OCI-M2 (cell line): ENCODE data around the gene PLTP.

Experiments used
- DNase-seq: peaks from one replicate; lab custom pipeline; 2025; ENCODE audit not compliant: unreplicated experiment; lab: John Stamatoyannopoulos, UW

The PLTP gene

DNA sequence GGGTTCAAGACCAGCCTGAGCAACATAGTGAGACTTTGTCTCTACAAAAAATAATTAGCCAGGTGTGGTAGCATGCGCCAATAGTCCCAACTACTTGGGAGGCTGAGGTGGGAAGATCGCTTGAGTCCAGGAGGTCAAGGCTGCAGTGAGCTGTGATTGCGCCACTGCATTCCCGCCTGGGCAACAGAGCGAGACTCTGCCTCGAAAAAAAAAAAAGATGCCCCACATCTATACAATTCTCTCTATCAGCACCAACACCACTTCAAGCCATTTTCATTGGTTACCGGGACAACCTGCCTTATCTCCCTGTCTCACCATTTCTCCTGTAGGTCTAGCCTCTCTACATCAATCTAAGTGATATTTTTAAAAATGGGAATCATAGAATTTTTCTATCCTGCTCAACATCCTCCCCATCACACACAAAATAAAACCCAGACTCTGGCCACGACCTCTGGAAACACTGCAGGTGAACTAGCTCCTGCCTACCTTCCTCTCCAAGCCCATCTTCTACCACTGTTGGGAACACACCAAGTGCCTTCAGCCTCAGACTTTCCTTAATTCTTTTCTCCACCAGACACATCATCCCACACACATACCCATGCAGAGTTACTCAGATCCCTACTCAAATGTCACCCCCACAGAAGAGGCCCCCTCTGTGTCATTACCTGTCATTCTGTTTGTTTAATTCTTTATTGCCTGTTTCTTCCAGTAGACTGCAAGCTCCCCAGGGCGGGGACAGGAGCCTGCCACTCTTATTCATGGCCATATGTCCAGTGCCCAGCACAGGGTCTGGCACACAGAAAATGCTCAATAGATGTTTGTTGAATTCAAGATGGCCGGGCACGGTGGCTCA, 9.6 kb upstream of the PLTP start:
- DNase-seq: no peak

DNA sequence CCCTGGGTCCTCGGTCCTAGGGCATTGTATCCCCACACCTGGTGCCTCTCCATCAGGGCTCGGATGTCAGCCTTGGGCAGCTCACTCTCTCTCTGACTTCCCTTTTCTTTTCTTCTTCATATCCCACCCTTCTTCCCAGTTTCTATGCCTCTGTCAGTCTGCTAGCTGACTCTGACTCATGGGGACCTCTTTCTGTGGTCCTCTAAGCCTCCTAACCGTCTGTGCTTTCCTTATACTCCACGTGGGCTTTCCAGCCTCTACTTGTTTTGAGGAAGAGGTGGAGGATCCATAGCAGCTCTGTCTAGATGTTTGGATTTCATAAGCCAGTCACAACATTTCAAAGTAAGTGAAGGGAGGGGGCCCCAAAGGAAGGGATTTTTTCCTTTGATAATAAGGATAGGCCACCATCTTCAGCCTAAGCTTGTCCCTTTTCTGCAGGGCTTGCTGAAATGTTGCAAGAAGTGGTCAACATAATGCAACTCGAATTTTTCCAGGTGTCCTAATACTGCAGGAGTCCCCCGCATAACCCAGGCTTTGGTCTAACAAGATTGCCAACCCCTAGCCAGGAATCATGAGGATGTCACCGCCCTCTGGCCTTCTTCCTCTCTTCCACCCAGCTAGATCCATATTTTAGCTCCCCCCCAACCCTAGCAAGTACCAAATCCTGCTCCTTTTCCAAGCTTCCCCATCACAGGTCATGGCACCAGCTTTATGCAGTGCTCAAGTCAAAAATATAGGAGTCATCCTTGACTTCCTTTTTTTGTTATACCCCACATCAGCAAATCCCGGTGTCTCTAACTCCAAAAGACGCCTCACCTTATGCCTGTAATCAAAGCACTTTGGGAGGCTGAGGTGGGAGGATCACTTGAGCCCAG, 8.7 kb upstream of the PLTP start:
- DNase-seq: no peak

DNA sequence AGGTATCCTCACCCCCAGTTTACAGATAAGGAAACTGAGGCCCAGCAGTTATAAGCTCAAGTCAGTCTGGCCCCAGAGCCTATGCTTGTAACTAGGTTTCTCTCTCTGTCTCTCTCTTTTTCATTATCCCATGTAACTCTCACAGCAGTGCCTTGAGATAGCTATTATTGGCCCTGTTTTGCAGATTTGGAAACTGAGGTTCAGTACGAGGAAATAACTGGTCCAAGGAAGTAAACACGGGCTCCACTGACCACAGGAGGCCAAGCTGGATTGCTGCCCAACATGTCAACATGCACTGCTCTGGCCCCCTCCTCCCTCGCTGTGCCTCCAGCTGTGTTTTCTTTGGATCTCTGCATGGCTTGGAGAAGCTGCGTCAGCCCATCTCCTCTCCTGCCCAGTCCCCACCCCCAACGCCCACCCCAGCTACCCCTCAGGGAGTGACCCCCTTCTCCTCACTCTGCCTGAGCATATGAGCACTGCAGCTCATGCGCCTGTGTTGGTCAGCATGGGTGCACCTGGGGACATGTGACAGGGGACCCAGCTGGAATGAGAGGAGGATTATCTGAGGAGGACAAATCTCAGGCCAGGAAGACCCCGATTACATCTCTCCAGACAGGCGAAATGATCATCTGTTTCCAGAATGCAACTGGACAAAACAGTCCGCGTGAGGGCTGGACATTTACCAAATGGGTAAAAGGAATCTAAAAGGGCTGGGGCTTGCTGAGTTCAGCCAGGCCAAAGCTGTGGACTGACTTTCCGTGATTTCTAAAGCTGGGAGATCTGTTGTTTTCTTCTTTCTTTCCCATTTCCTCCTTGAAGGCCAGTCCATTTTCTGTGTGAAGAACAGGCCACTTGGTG, 7.8 kb upstream of the PLTP start:
- DNase-seq: no peak

DNA sequence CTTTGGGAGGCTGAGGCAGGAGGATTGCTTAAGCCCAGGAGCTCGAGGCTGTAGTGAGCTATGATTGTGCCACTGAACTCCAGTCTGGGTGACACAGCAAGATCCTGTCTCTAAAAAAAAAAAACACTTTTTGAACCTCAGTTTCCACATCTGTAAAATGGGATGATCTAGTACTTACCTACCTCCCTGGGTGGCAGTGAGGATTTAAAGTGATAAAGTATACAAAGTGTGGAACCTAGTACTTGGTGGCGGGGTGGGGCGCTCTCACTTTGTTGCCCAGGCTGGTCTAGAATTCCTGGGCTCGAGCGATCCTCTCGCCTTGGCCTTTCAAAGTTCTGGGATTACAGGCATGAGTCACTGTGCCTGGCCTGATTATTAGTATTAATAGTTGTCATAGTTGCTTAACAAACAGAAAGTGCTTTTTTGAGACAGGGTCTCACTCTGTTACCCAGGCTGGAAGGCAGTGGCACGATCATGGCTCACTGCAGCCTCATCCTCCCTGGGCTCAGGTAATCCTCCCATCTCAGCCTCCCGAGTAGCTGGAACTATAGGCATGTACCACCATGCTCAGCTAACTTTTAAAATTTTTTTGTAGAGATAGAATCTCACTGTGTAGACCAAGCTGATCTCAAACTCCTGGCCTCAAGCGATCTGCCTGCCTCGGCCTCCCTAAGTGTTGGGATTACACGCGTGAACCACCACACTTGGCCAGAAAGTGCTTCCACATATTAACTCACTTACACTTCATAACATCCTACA, 7.0 kb upstream of the PLTP start:
- no peak for DNase-seq

DNA sequence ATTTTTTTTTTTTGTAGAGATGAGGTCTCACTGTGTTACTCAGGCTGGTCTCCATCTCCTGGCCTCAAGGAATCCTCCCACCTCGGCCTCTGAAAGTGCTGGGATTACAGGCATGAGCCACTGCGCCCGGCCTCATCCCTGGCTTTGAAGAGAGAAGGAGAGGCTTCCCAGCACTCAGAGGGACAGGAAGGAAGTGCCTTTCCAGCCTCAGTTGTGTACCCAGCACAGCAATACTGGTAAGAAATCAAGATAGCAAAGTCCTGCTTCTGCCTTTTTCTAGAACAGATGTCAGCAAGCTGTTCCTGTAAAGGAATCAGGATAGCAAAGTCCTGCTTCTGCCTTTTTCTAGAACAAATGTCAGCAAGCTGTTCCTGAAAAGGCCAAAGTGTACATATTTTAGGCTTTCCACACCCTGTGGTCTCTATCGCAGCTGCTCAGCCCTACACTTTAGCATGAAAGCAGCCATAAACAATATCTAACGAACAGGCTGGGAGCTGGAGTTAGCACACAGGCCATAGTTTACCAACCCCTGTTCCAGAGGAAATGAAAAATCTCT, 6.3 kb upstream of the PLTP start:
- DNase-seq: no peak

DNA sequence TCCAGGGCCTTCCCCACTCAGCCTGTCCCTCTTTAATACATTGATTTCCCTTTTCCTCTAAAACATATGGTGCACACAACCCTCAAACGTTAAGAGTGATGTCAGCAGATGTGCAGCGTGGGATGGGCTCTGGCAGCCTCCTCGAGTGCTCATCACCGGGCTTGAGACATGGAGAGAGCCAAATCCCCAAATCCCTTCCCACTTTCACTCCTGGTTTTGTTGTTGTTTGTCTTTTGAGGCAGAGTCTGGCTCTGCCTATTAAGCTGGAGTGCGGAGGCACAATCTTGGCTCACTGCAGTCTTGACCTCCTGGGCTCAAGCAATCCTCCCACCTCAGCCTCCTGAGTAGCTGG, 5.8 kb upstream of the PLTP start:
- DNase-seq: no peak

DNA sequence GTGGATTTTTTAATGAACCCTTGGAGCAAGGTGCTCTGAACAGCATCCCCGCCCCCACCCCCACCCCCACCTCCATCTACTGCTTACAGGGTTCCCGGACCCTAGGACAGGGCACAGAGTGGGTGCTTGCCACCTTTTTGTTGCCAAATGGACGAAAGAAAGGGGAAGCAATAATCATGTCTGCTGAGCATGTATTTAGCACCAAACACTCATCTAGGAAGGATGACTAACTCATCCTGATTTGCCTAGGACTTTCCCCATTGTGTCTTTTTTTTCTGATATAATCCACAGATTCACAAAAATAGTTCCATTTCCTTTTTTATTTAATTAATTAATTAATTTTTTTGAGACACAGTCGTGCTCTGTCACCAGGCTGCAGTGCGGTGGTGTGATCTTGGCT, 1.2 kb upstream of the PLTP start:
- DNase-seq: no peak

DNA sequence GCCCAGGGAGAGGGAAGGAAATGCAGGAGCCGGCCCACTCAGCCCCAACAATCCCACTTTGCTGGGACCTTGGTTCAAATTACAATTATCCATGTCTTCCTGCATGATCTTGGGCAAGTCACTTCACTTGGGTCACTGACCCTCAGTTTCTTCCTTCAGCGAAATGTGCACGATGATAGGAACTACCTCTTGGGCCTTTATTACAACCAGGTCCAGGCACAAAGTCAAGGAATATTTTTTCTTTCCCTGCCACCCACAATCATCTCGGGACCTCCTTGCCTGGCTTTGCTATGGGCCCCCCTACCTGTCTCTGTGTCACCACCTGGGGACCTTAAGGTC, 358 bp upstream of the PLTP start:
- DNase-seq: no peak

DNA sequence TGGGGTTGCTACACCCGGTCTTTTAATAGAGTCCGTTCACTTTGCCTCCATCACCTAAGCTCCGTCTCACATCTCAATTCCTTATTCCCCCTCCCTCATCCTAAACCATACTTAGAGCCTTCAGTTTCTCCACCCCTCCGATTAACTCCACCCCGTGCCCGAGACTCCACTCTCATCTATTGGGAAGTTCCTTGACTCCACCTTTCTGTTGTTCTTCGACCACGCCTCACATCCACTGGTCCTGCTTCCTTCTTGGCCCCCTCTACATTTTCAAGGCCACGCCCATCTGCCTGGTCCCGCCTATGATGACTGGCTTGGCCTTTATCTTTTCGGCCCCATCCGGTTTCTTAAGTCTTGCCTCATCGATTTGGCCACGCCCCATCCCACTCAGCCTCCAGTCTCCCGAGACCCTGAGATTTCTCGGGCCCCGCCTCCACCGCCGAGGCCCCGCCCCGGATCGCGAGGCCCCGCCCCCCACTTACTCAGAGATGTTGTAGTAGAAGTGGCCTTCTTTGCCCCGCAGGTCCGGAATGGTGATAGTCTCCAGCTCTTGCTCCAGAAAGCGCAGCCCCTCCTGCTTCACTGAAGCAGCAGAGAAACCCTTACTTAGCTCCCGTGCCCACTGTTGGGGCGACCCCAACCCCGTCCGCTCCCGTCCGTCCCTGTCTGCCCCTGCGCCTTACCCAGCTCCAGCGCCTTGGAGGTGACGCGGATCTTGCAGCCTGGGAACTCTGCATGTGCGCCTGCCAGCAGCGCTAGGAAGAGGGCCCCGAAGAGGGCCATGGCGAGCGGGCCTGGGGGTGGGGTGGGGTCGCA, 1.1 kb downstream of the PLTP start:
- peak; percentile 96 for DNase-seq

DNA sequence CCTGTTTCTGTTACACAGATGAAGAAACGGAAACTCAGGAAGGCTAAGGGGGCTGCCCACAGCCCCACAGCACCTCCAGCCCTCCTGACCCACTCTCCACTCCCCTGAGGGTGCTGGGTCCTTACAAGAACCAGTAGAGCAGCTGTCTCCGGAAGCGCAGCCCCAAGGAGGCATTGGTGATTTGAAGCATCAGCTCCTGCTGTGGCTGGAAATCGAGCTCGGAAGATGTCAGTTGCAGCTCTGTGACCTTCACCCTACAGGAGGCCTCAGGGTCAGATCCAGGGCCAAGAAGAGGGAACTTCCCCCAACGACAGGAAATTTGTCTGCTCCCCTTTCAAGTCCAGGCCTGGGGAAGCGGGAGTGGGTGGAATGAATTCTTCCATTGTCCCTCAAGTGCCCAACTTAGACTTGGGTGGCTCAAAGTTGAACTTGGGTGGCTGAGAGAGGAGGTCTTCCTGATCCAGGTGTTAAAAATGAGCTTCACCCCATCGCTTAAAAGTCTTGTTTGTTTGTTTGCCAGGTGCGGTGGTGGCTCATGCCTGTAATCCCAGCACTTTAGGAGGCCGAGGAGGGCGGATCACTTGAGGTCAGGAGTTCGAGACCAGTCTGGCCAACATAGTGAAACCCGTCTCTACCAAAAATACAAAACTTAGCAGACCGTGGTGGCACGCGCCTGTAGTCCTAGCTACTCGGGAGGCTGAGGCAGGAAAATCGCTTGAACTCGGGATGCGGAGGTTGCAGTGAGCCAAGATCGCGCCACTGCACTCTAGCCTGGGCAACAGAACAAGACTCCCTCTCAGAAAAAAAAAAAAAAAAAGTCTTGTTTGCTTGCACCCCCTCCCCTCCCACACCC, 1.9 kb downstream of the PLTP start:
- no peak for DNase-seq

DNA sequence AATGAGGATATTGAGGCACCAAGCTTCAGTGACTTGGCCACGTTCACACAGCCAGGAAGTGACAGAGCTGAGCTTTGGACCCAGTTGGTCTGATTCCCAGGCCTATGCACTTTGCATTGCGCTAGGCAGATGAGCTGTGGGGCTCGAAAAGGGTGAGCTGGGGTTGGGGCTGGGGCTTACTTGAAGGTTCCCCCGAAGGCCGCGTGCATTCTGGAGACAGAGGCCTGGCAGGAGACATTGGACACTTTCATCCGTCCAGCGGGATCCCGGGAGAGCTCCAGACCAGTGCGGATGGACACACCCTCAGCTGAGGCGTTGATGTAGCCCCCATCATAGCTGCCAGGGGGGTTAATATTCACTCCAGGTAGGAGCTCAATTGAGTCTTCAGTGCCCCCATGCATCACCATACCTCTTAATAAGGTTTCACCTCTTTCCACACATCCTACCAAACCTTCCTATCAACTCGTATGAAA, 2.6 kb downstream of the PLTP start:
- no peak for DNase-seq

DNA sequence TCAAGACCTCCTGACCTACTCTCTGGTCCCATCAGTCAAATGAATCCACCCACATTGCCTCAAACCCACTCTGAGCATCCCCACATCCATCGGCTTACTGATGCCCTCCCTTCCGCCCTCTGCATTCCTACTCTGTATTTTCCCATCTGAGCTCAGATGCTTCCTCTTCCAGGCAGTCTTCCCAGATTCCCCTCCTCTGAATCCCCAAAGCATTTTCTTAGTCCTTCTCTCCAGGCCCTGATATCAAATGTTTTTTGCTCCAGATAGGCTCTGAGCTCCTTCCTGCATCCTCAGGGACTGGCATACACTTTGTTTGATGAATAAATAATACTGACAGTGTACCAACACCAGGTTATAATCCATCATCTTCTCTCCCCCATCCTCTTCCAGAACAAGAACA, 3.9 kb downstream of the PLTP start:
- DNase-seq: no peak

DNA sequence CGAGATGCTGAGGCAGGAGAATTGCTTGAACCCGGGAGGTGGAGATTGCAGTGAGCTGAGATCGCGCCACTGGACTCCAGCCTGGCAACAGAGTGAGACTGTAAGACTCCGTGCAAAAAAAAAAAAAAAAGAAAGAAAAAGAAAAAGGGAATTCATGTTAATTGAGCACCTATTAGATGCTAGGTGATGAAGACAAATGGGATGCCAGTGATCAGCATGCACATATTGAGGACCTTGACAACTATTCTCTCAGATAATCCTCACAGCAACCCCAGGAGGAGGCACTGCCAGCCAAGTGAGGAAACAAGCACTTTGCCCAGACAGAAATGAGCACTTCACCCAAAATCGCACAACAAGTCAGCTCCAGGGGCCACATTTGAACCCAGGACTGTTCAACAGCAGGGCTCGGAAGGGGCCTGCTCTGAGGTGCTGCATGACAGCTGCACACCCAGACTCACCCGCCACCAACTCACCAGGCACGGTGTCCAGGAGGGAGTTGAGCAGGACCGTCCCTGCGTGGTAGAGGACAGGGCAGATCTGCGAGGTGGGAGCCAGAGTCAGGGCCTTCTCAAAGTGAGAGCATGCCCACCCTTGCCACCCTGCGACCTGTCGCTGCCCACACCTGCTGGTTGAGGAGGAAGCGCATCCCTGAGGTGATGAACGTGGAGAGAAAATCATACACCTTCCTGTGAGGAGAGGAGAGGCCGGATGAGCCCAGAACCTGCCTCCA, 4.6 kb downstream of the PLTP start:
- no peak for DNase-seq

DNA sequence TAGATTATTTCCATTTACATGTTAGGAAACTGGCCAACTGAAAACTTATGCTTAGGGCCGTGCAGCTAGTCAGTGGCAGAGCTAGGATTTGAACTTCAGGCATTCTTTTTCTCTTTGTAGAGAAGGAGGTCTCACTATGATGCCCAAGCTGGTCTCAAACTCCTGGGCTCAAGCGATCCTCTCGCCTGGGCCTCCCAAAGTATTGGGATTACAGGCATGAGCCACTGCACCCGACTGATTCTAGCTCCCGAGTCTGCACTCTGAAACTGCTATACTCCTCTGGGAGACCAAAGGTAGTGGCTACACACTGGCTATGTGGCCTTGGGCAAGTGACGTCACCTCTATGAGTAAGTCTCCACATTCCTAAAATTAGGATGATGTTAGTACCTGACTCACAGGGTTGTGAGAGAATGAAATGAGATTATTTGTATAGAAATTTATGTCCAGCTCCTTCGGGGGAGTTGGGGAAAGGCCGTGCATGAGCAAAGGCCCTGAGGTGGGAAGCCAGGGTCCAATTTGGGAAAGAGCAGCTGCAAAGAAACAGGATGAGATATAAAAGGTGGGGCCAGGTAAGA, 6.4 kb downstream of the PLTP start:
- no peak for DNase-seq

DNA sequence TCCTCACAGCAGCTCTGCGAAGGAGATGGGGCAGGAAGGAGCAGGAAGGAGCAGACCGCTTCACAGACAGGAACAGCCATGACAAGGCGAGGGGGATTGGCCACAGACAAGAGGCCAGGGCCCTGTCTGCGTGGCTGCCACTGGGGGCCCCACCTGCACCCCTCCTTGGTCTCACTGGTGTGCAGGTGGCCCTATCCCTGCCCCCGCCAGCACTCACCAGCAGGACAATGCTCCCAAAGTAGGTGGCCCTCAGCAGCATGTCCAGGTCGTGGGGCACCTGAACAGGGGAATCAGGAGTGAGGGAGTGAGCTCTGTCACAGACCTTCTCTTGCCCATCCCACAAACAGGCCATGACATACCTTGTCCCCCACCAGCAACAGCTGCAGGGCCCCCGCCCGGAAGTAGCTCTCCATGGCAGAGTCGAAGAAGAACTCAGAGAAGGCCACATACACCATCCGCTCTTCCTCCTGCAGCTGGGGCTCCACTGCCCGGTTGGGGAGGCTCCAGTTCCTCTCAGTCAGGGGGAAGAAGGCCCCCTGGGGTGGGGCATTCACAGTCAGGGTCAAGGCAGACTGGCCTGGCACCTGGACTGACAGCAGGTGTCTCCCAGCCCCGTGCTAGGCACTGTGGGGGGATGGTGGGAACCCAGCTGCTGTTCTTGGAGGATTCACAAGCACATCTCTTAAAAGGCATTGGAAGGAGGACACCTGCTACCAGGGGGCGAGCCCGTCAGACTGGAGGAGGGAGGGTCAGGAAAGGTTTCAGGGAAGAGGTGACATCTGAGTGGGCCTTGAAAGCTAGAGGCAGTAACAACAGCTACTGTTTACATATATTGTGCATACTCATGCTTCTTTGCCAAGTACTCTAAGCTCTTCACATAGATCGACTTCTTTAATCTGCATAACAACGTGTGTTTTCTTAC, 7.1 kb downstream of the PLTP start:
- DNase-seq: no peak

DNA sequence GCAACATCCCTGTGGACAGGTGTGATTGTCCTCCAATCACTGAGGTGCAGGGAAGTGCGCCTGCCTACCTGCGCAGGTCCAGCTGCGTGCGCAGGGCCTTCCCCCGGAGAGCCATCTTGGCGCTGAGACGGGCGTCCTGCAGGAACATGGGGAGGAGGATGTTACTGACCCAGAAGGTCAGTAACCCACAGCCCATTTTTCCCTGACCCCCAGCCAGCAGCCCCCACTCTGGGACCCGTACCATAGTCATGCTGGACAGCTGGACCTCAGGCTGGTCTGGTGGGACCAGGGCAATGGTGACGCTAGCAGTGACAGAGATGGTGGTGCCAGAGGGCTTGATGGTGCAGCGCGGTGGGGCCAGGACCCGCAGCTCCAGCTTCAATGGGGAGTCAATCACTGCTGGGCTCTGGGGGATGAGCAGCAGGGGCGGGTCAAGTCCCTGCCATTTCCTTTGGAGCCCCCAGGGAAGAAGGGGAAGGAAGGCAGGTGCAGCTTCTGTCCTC, 9.7 kb downstream of the PLTP start:
- DNase-seq: no peak
